ENCODE data around the gene UGGT2.

UGGT2 gene

GRCh38 chr13:95898256-95898655 is 154.9 kb downstream of the UGGT2 start:
- Histone ChIP-seq H2AFZ (ENCODE audit: low read depth, low read length) (no peak overlapping the region), H3K4me3 (ENCODE audit: low read length) (no peak overlapping the region), H3K4me1 (ENCODE audit: low read length) (peaks cover 9% of the 10 kb centered on the region), H3K4me2 (ENCODE audit: low read length) (no peak overlapping the region), H3K36me3 (replicated peaks; ENCODE audit: low read depth, low read length) (no peaks in the 10 kb centered on the region), H3K9me3 (ENCODE audit: insufficient read depth, low read length) (no peaks in the 10 kb centered on the region), H3K27ac (ENCODE audit: low read length) (no peak overlapping the region), H3K79me2 (ENCODE audit: low read length) (no peaks in the 10 kb centered on the region), H3K9ac (ENCODE audit: low read length) (no peak overlapping the region), H3K27me3 (ENCODE audit: low read depth, low read length) (no peaks in the 10 kb centered on the region), H4K20me1 (ENCODE audit: insufficient read depth, low read length) (no peaks in the 10 kb centered on the region)
- TF ChIP-seq EZH2phosphoT487 (IDR thresholded peaks at IDR 0.05; ENCODE audit: low read depth): no peak
- TF ChIP-seq, protein P1, sequence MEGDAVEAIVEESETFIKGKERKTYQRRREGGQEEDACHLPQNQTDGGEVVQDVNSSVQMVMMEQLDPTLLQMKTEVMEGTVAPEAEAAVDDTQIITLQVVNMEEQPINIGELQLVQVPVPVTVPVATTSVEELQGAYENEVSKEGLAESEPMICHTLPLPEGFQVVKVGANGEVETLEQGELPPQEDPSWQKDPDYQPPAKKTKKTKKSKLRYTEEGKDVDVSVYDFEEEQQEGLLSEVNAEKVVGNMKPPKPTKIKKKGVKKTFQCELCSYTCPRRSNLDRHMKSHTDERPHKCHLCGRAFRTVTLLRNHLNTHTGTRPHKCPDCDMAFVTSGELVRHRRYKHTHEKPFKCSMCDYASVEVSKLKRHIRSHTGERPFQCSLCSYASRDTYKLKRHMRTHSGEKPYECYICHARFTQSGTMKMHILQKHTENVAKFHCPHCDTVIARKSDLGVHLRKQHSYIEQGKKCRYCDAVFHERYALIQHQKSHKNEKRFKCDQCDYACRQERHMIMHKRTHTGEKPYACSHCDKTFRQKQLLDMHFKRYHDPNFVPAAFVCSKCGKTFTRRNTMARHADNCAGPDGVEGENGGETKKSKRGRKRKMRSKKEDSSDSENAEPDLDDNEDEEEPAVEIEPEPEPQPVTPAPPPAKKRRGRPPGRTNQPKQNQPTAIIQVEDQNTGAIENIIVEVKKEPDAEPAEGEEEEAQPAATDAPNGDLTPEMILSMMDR (IDR thresholded peaks at IDR 0.05; ENCODE audit: low read depth, low read length): no peak

GRCh38 chr13:95896301-95896700 is 156.9 kb downstream of the UGGT2 start:
- Histone ChIP-seq H3K4me1 (ENCODE audit: low read length) (peaks cover 9% of the 10 kb centered on the region), H2AFZ (ENCODE audit: low read depth, low read length) (no peak overlapping the region), H3K79me2 (ENCODE audit: low read length) (no peaks in the 10 kb centered on the region), H3K4me3 (ENCODE audit: low read length) (no peak overlapping the region), H4K20me1 (ENCODE audit: insufficient read depth, low read length) (no peaks in the 10 kb centered on the region), H3K36me3 (replicated peaks; ENCODE audit: low read depth, low read length) (no peaks in the 10 kb centered on the region), H3K9ac (ENCODE audit: low read length) (no peak overlapping the region), H3K4me2 (ENCODE audit: low read length) (no peak overlapping the region), H3K9me3 (ENCODE audit: insufficient read depth, low read length) (no peaks in the 10 kb centered on the region), H3K27me3 (ENCODE audit: low read depth, low read length) (no peaks in the 10 kb centered on the region), H3K27ac (ENCODE audit: low read length) (no peak overlapping the region)
- no peak for TF ChIP-seq EZH2phosphoT487 (IDR thresholded peaks at IDR 0.05; ENCODE audit: low read depth)
- TF ChIP-seq, protein P1 (IDR thresholded peaks at IDR 0.05; ENCODE audit: low read depth, low read length): no peak

- H3K9ac ChIP-seq (ENCODE audit: low read length): no peak overlapping the region
- no peaks in the 10 kb centered on the region for H4K20me1 ChIP-seq (ENCODE audit: insufficient read depth, low read length)
- H3K4me1 ChIP-seq (ENCODE audit: low read length): peaks cover 9% of the 10 kb centered on the region
- TF ChIP-seq, protein P1 (IDR thresholded peaks at IDR 0.05; ENCODE audit: low read depth, low read length): no peak
- no peak for TF ChIP-seq EZH2phosphoT487 (IDR thresholded peaks at IDR 0.05; ENCODE audit: low read depth)
- peaks cover 4% of the 10 kb centered on the region for H3K36me3 ChIP-seq (replicated peaks; ENCODE audit: low read depth, low read length)
- H3K9me3 ChIP-seq (ENCODE audit: insufficient read depth, low read length): no peaks in the 10 kb centered on the region
- no peak overlapping the region for H2AFZ ChIP-seq (ENCODE audit: low read depth, low read length)
- H3K4me2 ChIP-seq (ENCODE audit: low read length): no peak overlapping the region
- H3K27me3 ChIP-seq (ENCODE audit: low read depth, low read length): no peaks in the 10 kb centered on the region
- no peaks in the 10 kb centered on the region for H3K79me2 ChIP-seq (ENCODE audit: low read length)
- no peak overlapping the region for H3K27ac ChIP-seq (ENCODE audit: low read length)
- no peak overlapping the region for H3K4me3 ChIP-seq (ENCODE audit: low read length)
Measured at GRCh38 chr13:95893861-95894260, 159.3 kb downstream of the UGGT2 start.

DNA sequence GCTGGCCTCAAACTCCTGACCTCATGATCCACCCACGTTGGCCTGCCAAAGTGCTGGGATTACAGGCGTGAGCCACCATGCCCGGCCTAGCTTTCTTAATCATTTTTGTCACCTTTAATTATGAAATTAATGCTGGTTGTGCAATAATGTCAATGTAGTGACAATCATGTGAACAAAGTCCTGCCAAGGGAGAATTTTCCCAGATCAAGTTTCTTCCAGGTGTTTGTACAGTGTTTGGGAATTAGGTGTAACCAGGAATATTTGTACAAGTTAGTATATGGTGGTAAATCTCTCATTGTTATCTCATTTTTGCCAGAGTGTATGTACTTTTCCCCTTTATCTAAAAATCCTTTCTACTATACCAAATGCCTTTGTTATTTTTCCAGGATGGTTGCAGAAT is 171.1 kb downstream of the UGGT2 start:
- H3K79me2 ChIP-seq (ENCODE audit: low read length): no peaks in the 10 kb centered on the region
- TF ChIP-seq, protein P1 (IDR thresholded peaks at IDR 0.05; ENCODE audit: low read depth, low read length): no peak
- no peak for TF ChIP-seq EZH2phosphoT487 (IDR thresholded peaks at IDR 0.05; ENCODE audit: low read depth)
- H3K27ac ChIP-seq (ENCODE audit: low read length): no peak overlapping the region
- H2AFZ ChIP-seq (ENCODE audit: low read depth, low read length): no peak overlapping the region
- H3K4me3 ChIP-seq (ENCODE audit: low read length): no peak overlapping the region
- peaks cover 17% of the 10 kb centered on the region for H3K36me3 ChIP-seq (replicated peaks; ENCODE audit: low read depth, low read length)
- H3K9ac ChIP-seq (ENCODE audit: low read length): no peak overlapping the region
- no peaks in the 10 kb centered on the region for H3K9me3 ChIP-seq (ENCODE audit: insufficient read depth, low read length)
- H3K4me2 ChIP-seq (ENCODE audit: low read length): no peak overlapping the region
- H4K20me1 ChIP-seq (ENCODE audit: insufficient read depth, low read length): no peaks in the 10 kb centered on the region
- no peaks in the 10 kb centered on the region for H3K27me3 ChIP-seq (ENCODE audit: low read depth, low read length)
- peaks cover 10% of the 10 kb centered on the region for H3K4me1 ChIP-seq (ENCODE audit: low read length)
